SK-N-SH (cell line): ENCODE results near the gene P2RY8. TPM values are rescaled to one million over a fixed set of nuclear protein-coding genes. Genes with fewer than 3 reads are reported as not detected.

Experiments used
- CTCF ChIA-PET: fragments of 300-600, 350-600 bp; formaldehyde crosslinking; extraction: SDS; loops from one replicate; lab custom pipeline; 2021; lab: Yijun Ruan, JAX
- POLR2A ChIA-PET: fragments of 350-600 bp; sonication (Branson Sonifier 250); formaldehyde crosslinking; extraction: SDS; loops from one replicate; lab custom pipeline; 2020; ENCODE audit warnings: antibody characterized with exemption, inconsistent platforms; lab: Yijun Ruan, JAX
- DNase-seq: peaks from one replicate; pipeline ENCODE4 v3.0.0; 2012
- H2AFZ ChIP-seq: fragments of 200-600 bp; sonication (generic); 2 replicates; pipeline ENCODE4 v1.8.1; 2016; ENCODE audit warnings: antibody characterized with exemption, mild to moderate bottlenecking, low read depth
- H3F3A ChIP-seq: fragments of 200-600 bp; sonication (generic); replicated peaks from 2 replicates; pipeline ENCODE3; 2016; ENCODE audit warnings: antibody characterized with exemption, mild to moderate bottlenecking; ENCODE audit not compliant: insufficient read depth
- H3K27ac ChIP-seq, 2 experiments: fragments of 200-500 bp in 1 of 2; fragments of 200-600 bp in 1 of 2; sonication (Bioruptor generic) in 1 of 2; sonication (generic), shearing (Covaris generic) in 1 of 2; 2 replicates each; pipeline versions ENCODE4 v1.5.1 to v1.6.1; 2014 to 2016; ENCODE audit warnings: low read depth in 2 of 2, inconsistent platforms in 1 of 2, low read length in 1 of 2, mild to moderate bottlenecking in 1 of 2, mixed read lengths in 1 of 2
- H3K27me3 ChIP-seq: fragments of 200-600 bp; sonication (generic), shearing (Covaris generic); 2 replicates; pipeline ENCODE4 v1.6.1; 2016; ENCODE audit warnings: mixed run types; ENCODE audit not compliant: insufficient read depth
- H3K36me3 ChIP-seq, 2 experiments: fragments of 200-500 bp in 1 of 2; fragments of 200-600 bp in 1 of 2; sonication (Bioruptor generic) in 1 of 2; sonication (generic) in 1 of 2; replicated peaks in 1 of 2; 2 replicates each; pipeline versions ENCODE3 to v1.5.1; 2014 to 2016; ENCODE audit warnings: low read length in 1 of 2, mild to moderate bottlenecking in 1 of 2; ENCODE audit not compliant: insufficient read depth in 2 of 2, control insufficient read depth in 1 of 2
- H3K4me1 ChIP-seq, 2 experiments: fragments of 200-500 bp in 1 of 2; fragments of 200-600 bp in 1 of 2; sonication (Bioruptor generic) in 1 of 2; sonication (generic), shearing (Covaris generic) in 1 of 2; 2 replicates each; pipeline versions ENCODE4 v1.5.1 to v1.6.1; 2014 to 2016; ENCODE audit warnings: low read depth in 1 of 2, low read length in 1 of 2, mixed run types in 1 of 2; ENCODE audit not compliant: insufficient read depth in 2 of 2, control insufficient read depth in 1 of 2
- H3K4me2 ChIP-seq: fragments of 200-600 bp; sonication (generic), shearing (Covaris generic); 2 replicates; pipeline ENCODE4 v1.6.1; 2017; ENCODE audit warnings: mixed run types
- H3K4me3 ChIP-seq, 2 experiments: fragments of 200-500 bp in 1 of 2; fragments of 200-600 bp in 1 of 2; sonication (Bioruptor generic) in 1 of 2; sonication (generic), shearing (Covaris generic) in 1 of 2; 2 replicates each; pipeline versions ENCODE4 v1.5.1 to v1.8.1; 2014 to 2016; ENCODE audit warnings: low read depth in 2 of 2, inconsistent platforms in 1 of 2, low read length in 1 of 2, mild to moderate bottlenecking in 1 of 2, mixed read lengths in 1 of 2, moderate library complexity in 1 of 2
- H3K79me2 ChIP-seq: fragments of 200-600 bp; sonication (generic); 2 replicates; pipeline ENCODE4 v1.8.1; 2017; ENCODE audit warnings: mild to moderate bottlenecking; ENCODE audit not compliant: insufficient read depth
- H3K9ac ChIP-seq: fragments of 200-600 bp; sonication (generic); 2 replicates; pipeline ENCODE4 v1.6.1; 2017; ENCODE audit warnings: mixed run types
- H3K9me2 ChIP-seq: fragments of 200-600 bp; sonication (generic); 2 replicates; pipeline ENCODE4 v1.6.1; 2017; ENCODE audit warnings: mixed run types
- H3K9me3 ChIP-seq: fragments of 200-600 bp; sonication (generic); 2 replicates; pipeline ENCODE4 v1.6.1; 2017; ENCODE audit warnings: mixed run types, mild to moderate bottlenecking, moderate library complexity
- H4K20me1 ChIP-seq: fragments of 200-600 bp; sonication (generic); 2 replicates; pipeline ENCODE4 v1.6.1; 2017; ENCODE audit warnings: mild to moderate bottlenecking, mixed run types; ENCODE audit not compliant: insufficient read depth
- CHD2 ChIP-seq: fragments of 150-350 bp; IDR thresholded peaks from 2 replicates; pipeline ENCODE4 v1.6.1; 2018; ENCODE audit warnings: low read length; ENCODE audit not compliant: partially characterized antibody
- CTCF ChIP-seq: fragments of 200-600 bp; sonication (generic); IDR thresholded peaks from 2 replicates; pipeline ENCODE4 v1.6.1; 2017; ENCODE audit warnings: antibody characterized with exemption, mild to moderate bottlenecking, moderate library complexity
- ELF1 ChIP-seq: IDR thresholded peaks from 2 replicates; pipeline ENCODE4 v1.4.0; 2012
- EP300 ChIP-seq, 2 experiments: IDR thresholded peaks; 2 replicates each; pipeline versions ENCODE4 v1.4.0 to v1.6.1; 2012; ENCODE audit warnings: borderline replicate concordance in 1 of 2, low read depth in 1 of 2, low read length in 1 of 2
- FOSL2 ChIP-seq: IDR thresholded peaks from 2 replicates; pipeline ENCODE4 v1.4.0; 2012; ENCODE audit warnings: low read depth, mild to moderate bottlenecking, moderate library complexity, borderline replicate concordance
- FOXM1 ChIP-seq: IDR thresholded peaks from 2 replicates; pipeline ENCODE4 v1.4.0; 2012; ENCODE audit warnings: low read depth, mild to moderate bottlenecking
- GATA2 ChIP-seq: sonication (generic); formaldehyde crosslinking; IDR thresholded peaks from 2 replicates; pipeline ENCODE4 v1.5.0; 2020; ENCODE audit warnings: mild to moderate bottlenecking, missing genetic modification reagents
- MEF2A ChIP-seq: IDR thresholded peaks from 2 replicates; pipeline ENCODE4 v1.4.0; 2012; ENCODE audit warnings: low read depth, borderline replicate concordance
- MXI1 ChIP-seq: IDR thresholded peaks from 2 replicates; pipeline ENCODE4 v1.6.1; 2012; ENCODE audit warnings: mild to moderate bottlenecking, low read depth, low read length, improper control_type of control experiment
- NFIC ChIP-seq: IDR thresholded peaks from 2 replicates; pipeline ENCODE4 v1.4.0; 2012; ENCODE audit warnings: borderline replicate concordance
- RAD21 ChIP-seq: IDR thresholded peaks from 2 replicates; pipeline ENCODE4 v1.6.1; 2012; ENCODE audit warnings: mild to moderate bottlenecking, low read length
- RFX5 ChIP-seq: IDR thresholded peaks from 2 replicates; pipeline ENCODE4 v1.6.1; 2012; ENCODE audit warnings: mild to moderate bottlenecking, improper control_type of control experiment, low read length
- RXRA ChIP-seq: IDR thresholded peaks from 2 replicates; pipeline ENCODE4 v1.4.0; 2012; ENCODE audit warnings: low read depth, mild to moderate bottlenecking, borderline replicate concordance
- SIN3A ChIP-seq: IDR thresholded peaks from 2 replicates; pipeline ENCODE4 v1.6.1; 2012; ENCODE audit warnings: low read depth, mild to moderate bottlenecking, low read length, moderate library complexity, borderline replicate concordance
- SMC3 ChIP-seq: IDR thresholded peaks from 2 replicates; pipeline ENCODE4 v1.6.1; 2012; ENCODE audit warnings: low read depth, low read length, improper control_type of control experiment
- TAF1 ChIP-seq: IDR thresholded peaks from 2 replicates; pipeline ENCODE4 v1.6.1; 2012; ENCODE audit warnings: low read depth, mild to moderate bottlenecking, low read length, moderate library complexity, borderline replicate concordance
- TCF12 ChIP-seq: IDR thresholded peaks from 2 replicates; pipeline ENCODE4 v1.4.0; 2012
- TEAD4 ChIP-seq: IDR thresholded peaks from 2 replicates; pipeline ENCODE4 v1.4.0; 2012; ENCODE audit warnings: mild to moderate bottlenecking, borderline replicate concordance; ENCODE audit not compliant: insufficient read depth
- YY1 ChIP-seq: IDR thresholded peaks from 2 replicates; pipeline ENCODE4 v1.4.0; 2012; ENCODE audit warnings: low read depth, mild to moderate bottlenecking
- WGBS: methylation state at CpG from one replicate; pipeline ENCODE4 v1.1.6; 2017; ENCODE audit warnings: low lambda C conversion rate; 5-methylcytosine and 5-hydroxymethylcytosine counted together
- polyA plus RNA-seq, 3 experiments: library from polyadenylated mRNA; depleted of rRNA; stranded (reverse); fragments of >200 nt; gene quantifications; 2 replicates each; pipeline ENCODE4 v1.2.3, GENCODE V29; 2012
- TF ChIP-seq, protein P1 (sequence below): IDR thresholded peaks from 2 replicates; pipeline ENCODE4 v1.4.0; 2012; ENCODE audit warnings: low read depth, borderline replicate concordance
- TF ChIP-seq, protein P2 (sequence below): IDR thresholded peaks from 2 replicates; pipeline ENCODE4 v1.4.0; 2012; ENCODE audit warnings: low read depth

The P2RY8 gene
- polyA plus RNA-seq, 1 of the 3 experiments (the other 2 are of a cell fraction), result 0.08 TPM

- no peak overlapping the region for H3K4me2 ChIP-seq
- no peaks in the 10 kb centered on the region for H3K9me2 ChIP-seq
- no peak overlapping the region for H2AFZ ChIP-seq
- no peaks in the 10 kb centered on the region for H3F3A ChIP-seq
- peaks cover under 1% of the 10 kb centered on the region; the same call in 1 of the 2 replicates for H3K27me3 ChIP-seq
- no peaks in the 10 kb centered on the region for H3K79me2 ChIP-seq
- no peak overlapping the region for H3K4me3 ChIP-seq
- CTCF ChIA-PET, result no interaction called here
- no peaks in the 10 kb centered on the region for H3K4me1 ChIP-seq
- 47% methylated on average over 2 of the region's 2 CpGs for WGBS
- no peaks in the 10 kb centered on the region for H4K20me1 ChIP-seq
- H3K9me3 ChIP-seq, result no peaks in the 10 kb centered on the region
- TF ChIP-seq MXI1 (no peak), TCF12 (no peak), EP300 (IDR thresholded peaks at IDR 0.05; ENCODE audit: borderline replicate concordance in 1 of 2, low read depth in 1 of 2, low read length in 1 of 2) (no peak), RAD21 (no peak), MEF2A (no peak), FOSL2 (no peak), TAF1 (no peak), SMC3 (no peak), NFIC (no peak), YY1 (no peak), GATA2 (CRISPR knock-in tag) (no peak), RXRA (no peak)
- TF ChIP-seq, protein P1, sequence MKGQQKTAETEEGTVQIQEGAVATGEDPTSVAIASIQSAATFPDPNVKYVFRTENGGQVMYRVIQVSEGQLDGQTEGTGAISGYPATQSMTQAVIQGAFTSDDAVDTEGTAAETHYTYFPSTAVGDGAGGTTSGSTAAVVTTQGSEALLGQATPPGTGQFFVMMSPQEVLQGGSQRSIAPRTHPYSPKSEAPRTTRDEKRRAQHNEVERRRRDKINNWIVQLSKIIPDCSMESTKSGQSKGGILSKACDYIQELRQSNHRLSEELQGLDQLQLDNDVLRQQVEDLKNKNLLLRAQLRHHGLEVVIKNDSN, result no peak
- TF ChIP-seq, protein P2, sequence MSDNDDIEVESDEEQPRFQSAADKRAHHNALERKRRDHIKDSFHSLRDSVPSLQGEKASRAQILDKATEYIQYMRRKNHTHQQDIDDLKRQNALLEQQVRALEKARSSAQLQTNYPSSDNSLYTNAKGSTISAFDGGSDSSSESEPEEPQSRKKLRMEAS, result no peak
- DNase-seq, result no peak
- no peak overlapping the region for H3K9ac ChIP-seq
- H3K36me3 ChIP-seq, result no peaks in the 10 kb centered on the region
- H3K27ac ChIP-seq, result no peak overlapping the region
- POLR2A ChIA-PET, result no interaction called here
These were observed 17.9 kb downstream of the P2RY8 start for GRCh38 chrX:1519022-1519497.

DNA sequence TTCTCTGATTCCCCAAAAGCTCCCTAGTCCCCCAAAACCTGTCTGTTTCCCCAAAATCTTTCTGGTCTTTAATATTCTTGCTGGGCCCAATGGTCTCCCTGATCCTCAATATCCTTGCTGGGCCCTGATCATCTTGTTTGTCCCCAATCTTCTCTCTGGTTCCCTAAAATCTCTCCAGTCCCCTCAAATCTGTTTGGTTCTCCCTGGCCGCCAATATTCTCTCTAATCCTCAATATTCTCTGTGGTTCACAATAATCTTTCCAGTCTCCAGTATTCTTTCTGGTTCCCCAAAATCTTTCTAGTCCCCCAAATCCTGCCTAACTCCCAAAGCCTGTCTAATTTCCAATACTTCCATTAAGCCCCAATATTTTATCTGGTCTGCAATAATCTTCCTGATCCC, 18.5 kb downstream of the P2RY8 start:
- Histone ChIP-seq H3K9me2 (no peaks in the 10 kb centered on the region), H3K4me3 (no peak overlapping the region), H2AFZ (no peak overlapping the region), H3K9ac (no peak overlapping the region), H3F3A (no peaks in the 10 kb centered on the region), H3K9me3 (no peaks in the 10 kb centered on the region), H4K20me1 (no peaks in the 10 kb centered on the region), H3K27ac (no peak overlapping the region), H3K4me1 (no peaks in the 10 kb centered on the region), H3K4me2 (no peak overlapping the region), H3K36me3 (no peaks in the 10 kb centered on the region), H3K79me2 (no peaks in the 10 kb centered on the region), H3K27me3 (peaks cover 6% of the 10 kb centered on the region; the same call in 1 of the 2 replicates)
- TF ChIP-seq MEF2A, result no peak
- no peak for TF ChIP-seq CHD2
- TF ChIP-seq RFX5, result no peak
- no peak for TF ChIP-seq CTCF
- TF ChIP-seq ELF1, result no peak
- no peak for TF ChIP-seq TEAD4
- TF ChIP-seq FOXM1, result no peak
- no peak for TF ChIP-seq SIN3A
- TF ChIP-seq MXI1, result no peak
- TF ChIP-seq FOSL2, result no peak
- ChIA-PET CTCF (no interaction called here), POLR2A (no interaction called here)
- DNase-seq, result no peak
- 24% methylated on average over 1 of the region's 1 CpG for WGBS
